GDM1 (cell line): ENCODE data around the gene GARNL3.

Source experiments
- DNase-seq: peaks from one replicate; lab custom pipeline; 2025; lab: John Stamatoyannopoulos, UW

Gene GARNL3

DNA sequence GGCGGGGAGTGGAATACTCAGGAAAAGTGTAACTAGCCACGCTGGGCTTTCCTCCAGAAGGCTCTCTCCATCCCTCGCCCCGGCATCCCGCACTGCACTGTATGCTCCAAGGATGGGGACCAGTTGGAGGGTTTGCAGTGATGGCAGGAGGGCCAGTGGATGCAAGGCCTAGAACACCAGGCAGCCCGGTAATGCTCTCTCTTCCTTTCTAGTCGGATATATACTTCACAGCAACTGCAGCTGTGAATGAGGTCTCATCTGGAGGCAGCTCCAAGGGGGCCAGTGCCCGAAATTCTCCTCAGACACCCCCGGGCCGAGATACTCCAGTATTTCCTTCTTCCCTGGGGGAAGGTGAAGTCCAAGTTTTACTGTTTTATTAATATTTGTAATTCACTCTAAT, 122.4 kb downstream of the GARNL3 start:
- no peak for DNase-seq

DNA sequence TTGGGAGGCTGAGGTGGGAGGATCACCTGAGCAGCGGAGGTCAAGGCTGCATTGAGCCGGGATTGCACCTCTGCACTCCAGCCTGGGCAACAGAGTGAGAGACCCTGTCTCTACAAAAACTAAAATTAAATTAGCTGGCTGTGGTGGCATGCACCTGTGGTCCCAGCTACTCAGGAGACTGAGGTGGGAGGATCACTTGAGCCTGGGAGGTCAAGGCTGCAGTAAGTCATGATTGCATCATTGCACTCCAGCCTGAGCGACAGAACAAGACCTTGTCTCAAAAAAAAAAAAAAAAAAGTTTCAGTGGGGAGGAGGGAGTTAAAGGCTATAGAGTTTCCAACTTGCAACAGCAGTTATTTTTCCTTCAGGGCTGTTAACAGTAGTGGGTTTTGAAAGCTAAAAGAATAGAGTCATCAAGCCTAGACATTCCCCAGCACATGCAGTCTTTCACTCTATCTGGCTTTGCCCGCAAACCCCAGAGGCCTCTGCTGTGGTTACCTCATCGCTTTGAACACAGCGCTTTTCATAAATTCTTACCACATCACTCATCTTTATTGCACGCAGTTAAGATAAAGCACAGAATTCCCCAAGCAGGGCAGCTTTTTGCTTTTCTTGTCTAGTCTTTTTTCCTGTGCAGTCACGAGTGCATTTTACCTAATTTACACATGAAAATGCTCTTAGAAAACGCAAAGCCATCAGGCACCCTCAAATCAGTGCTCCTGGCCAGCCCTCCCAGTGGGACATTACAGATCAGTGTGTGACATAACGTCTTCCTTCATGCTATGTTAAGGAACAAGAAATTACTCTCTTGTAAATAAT, 123.7 kb downstream of the GARNL3 start:
- no peak for DNase-seq

DNA sequence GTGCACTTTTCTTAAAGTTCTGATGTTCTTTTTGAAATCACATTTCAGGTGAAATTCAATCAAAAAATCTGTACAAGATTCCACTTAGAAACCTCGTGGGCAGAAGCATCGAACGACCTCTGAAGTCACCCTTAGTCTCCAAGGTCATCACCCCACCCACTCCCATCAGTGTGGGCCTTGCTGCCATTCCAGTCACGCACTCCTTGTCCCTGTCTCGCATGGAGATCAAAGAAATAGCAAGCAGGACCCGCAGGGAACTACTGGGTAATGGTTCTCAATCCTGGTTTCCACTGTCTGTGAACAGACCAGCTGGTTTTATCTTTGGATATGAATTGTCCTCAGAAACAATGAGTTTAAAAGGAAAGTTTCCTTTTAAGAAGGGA, 124.3 kb downstream of the GARNL3 start:
- no peak for DNase-seq

DNA sequence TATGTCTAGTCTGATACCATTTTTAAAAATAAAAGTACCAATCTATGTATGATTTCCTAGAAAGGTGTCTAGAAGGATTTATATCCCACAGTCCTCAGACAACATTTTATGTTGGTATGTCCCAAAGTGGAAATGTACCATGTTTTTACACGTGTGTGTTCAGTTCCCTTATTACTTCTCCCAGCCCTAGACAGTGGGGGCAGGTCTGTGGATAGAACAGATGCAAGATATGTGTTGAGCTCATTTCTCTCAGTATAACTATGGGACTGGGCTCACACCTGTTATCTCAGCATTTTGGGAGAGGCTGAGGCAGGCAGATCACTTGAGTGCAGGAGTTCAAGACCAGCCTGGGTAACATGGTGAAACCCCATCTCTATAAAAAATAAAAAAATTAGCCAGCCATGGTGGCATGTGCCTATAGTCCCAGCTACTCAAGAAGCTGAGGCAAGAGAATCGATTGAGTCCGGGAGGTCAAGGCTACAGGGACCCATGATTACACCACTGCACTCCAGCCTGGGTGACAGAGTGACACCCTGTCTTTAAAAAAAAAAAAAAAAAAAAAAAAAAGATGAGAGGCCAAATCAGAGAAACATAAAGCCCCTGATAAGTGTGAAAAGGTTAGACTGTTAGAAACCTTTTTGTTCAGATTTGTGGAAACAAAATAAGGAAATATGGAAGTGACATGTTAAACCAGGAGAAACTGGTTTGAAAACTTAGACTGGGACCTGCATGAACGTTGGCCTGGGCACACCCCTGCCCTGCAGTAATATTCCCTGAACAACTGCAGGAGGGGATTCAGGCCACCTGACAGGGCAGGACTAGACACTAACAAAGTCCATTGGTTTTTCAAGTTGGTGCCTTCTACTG, 125.0 kb downstream of the GARNL3 start:
- DNase-seq, result no peak

DNA sequence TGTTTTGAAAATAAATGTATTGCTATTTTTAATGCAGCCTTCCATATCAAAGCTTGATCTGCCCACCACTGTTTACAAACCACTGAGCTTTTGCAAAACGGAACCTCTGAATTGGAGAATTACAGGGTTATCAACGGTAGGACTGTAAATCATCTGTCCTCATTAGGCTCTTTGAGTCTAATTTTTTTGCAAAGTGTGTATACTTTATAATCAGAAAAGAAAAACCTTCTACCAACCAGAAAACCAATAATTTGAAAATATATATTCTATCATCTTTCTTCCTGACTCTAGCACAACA, 125.6 kb downstream of the GARNL3 start:
- no peak for DNase-seq

DNA sequence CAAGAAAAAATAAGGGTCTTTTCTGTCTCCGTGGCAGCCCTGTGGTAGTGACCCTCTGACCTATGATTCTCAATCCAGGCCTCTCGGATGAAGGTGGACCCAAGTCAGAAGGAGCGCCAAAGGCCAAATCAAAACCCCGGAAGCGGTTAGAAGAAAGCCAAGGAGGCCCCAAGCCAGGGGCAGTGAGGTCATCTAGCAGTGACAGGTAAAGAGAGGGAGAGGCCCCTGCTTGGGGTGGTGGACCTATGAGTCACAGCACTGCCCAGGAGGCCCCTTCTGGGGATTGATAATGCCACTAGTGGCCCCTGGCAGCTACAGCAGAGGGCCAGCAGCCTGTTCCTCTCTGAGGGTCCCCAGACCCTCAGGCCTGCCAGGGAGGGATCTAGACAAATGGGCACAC, 126.0 kb downstream of the GARNL3 start:
- no peak for DNase-seq

DNA sequence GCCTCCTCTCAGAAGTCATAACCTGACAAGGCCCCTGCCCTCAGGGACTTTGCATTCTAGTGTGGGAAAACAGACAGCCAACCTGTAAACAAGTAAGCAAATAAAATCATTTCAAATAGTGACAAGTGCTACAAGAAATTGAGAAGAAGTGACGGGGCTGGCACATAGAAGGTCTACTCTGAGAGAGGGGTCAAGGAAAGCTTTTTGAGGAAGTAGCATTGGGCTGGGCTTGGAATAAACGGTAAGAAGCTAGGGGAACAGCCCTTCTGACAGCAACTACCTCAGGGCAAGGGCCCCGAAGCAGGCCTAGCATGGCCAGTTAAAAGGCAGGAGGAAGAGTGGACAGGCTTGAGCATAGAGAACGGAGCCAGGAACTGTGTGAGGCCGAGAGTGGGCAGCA, 127.6 kb downstream of the GARNL3 start:
- DNase-seq, result no peak

DNA sequence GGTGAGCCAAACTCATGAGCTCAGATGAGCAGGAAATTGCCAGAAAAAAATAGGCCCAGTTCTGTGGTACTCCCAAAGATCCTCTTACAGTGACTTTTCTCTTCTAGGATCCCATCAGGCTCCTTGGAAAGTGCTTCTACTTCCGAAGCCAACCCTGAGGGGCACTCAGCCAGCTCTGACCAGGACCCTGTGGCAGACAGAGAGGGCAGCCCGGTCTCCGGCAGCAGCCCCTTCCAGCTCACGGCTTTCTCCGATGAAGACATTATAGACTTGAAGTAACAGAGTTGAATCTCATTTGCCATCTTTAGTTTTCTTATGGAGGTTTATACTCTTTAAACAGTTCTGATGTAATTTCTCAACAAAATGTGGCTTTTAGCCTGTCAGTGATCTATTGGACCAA, 128.4 kb downstream of the GARNL3 start:
- DNase-seq, result no peak

DNA sequence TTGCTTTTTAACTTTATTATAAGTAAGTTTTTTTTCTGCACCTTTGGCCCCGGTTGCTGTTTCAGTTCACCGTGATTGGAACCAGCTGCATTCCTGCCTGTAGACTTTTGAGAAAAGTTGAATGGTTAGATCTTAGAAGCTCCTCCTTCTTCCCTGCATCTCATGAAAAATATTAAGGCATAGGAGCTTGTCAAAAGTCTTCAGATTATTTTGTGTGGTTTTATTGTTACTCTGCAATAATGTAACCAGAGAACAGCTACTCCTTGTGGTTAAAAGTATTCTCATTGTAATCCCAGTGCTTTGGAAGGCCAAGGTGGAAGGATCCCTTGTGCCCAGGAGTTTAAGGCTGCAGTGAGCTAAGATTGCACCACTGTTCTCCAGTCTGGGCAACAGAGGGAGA, 129.1 kb downstream of the GARNL3 start:
- no peak for DNase-seq

DNA sequence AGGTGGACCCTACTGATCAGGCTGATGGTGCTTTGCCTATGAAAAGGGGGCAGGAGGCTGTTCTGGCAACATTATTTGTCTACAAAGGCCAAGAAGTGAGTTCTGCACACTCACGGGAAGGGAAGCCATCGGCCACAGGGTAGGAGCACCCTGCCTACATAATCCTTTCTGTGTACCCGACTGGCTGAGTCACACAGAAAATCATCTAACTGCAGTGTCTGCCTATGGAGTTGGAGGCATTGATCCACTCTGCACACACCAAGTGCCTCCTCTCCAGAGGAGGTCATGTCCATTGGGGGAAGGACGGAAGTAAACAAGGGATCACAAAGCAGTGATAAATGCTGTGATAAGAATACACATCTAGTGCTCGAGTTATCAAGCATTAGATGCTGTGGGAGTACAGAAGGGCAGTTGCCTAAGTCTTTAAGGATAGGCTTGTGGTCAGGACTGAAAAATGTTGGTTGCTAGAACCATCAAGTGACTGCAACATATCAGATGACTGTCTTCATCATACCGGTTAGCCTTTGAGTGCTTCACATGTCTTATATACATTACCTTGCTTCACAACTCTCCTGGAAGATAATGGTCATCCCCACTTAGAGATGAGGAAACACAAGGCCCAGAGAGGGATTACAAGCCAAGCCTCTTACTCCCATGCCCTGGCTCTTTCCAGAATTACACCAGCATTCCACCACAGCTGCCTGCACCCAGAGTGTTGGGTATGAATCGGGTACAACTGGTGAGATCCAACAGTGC, 131.1 kb downstream of the GARNL3 start:
- no peak for DNase-seq

DNA sequence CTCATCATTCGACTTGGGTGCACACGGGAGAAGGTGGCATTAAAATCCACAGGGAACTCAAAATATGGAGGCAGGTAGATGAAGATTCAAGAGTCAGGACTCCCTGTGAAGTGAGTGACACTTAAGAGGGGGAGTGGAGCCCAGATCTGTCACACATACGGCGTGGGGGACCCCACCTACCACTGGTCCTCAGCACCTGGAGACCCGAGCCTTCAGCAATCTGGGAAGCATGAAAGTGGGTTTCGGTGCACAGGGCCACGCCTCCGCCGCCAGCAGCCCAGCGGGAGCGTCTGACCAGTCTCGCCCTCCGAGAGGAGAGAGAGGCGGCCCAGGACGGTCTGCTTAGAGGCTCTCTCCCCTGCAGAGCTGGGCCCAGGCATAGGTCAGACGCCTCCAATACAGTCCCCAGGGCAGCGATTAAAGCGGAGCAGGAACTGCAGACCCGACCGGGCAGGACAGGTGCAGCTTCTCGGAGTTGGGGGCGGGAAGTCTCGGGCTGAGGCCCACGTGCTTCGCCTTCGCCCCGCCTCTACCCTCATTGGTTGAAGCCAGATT, 131.8 kb downstream of the GARNL3 start:
- no peak for DNase-seq

DNA sequence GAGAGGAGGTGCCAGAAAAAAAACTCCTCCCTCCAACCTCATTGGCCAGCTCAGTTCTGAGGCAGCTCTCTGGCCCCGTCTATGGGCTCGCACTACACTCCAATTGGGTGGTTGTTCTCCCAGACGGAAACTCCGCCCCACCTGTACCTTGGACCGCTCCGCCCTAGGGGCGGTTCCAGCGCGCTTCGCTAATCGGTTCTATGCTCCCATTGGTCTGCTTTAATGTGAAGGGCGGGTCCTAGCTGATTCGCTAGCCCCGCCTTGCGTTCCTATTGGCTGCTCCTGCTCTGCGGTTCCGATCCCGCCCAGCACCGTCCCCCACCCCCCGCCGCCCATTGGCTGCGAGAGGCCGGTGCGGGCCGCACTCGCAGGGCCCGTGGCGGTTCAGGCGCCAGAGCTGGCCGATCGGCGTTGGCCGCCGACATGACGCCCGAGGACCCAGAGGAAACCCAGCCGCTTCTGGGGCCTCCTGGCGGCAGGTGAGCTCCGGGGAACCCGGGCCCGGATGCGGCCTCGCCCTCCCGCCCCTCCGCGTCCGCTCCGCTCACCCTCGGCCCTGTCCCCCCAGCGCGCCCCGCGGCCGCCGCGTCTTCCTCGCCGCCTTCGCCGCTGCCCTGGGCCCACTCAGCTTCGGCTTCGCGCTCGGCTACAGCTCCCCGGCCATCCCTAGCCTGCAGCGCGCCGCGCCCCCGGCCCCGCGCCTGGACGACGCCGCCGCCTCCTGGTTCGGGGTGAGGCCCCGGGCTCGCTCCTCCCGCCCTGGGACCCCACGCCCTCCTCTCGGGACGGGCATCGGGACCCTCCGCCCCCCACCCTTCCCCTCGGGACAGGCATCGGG, 132.5 kb downstream of the GARNL3 start, which contains the start of gene SLC2A8:
Gene SLC2A8, plus strand, starts transcription at position 362 of the 838 bp plus-strand sequence. Its CDS starts 62 bp downstream, at position 424.
- peak; percentile 99 for DNase-seq

DNA sequence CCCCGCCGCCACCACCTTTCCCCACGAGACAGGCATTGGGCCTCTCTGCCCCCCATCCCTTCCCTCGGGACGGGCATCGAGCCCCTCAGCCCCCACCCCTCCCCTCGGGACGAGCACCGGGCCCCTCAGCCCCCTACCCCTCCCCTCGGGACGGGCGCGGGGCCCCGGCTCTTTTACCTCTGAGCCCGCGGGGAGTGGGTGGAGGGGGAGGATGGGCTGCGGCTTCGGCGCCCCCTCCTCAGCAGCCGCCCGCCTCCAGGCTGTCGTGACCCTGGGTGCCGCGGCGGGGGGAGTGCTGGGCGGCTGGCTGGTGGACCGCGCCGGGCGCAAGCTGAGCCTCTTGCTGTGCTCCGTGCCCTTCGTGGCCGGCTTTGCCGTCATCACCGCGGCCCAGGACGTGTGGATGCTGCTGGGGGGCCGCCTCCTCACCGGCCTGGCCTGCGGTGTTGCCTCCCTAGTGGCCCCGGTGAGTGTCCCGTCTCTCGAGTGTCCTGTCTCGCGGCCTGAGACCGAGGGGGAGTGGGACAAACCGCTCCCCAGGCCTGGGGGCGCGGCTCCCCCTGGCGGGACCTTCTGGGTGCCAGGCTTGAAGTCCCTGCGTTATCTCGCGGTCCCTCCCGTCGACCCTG, 133.2 kb downstream of the GARNL3 start:
- DNase-seq, result peak; percentile 3

DNA sequence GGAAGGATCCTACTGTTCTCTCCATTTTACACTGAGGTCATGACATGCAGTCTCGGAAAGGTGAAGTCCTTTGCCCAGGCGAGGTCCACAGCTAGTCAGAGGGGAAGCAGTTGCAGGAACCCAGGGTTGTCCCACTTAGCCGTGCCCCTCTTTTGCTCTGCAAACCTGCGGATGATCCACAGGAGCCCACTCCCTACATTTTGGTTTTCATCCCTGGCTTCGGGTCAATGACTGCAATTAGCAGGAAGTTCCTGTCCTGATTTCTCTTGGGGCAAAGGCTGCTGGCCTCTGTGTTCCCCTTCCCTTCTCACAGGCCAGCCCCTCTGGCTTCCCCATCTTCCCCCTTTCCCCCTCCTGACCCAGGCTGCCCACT, 133.7 kb downstream of the GARNL3 start:
- no peak for DNase-seq

DNA sequence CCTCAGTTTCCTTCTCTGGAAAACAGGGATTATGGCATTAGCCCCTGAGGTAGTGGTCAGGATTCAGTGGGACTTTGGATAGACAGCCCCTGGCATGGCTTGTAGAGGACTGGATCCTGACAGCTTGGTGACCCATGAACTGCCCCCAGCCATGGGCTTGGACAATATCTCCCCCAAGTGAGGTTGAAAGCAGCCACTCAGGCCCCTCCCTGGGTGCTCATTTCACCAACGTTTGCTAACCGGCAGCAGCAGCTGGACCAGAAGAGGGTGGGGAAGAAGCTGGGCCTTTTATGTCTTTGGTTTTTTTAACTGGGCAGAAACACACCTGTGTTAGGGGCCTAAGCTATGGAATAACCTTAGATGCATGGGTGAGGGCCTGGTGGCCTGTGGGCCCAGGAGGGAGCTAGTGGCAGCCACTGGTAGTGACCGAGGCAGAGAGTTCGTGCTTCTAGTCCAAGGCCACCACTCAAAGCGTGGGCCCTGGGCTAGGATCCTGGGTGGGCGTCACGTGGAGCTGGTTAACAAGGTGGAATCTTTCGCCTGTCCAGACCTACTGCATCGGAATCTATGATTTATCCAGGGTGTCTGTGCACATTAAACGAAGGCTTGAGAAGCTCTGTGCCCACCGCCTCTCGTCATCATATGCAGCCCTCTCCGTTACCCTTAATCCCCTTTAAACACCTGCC, 134.3 kb downstream of the GARNL3 start:
- no peak for DNase-seq

DNA sequence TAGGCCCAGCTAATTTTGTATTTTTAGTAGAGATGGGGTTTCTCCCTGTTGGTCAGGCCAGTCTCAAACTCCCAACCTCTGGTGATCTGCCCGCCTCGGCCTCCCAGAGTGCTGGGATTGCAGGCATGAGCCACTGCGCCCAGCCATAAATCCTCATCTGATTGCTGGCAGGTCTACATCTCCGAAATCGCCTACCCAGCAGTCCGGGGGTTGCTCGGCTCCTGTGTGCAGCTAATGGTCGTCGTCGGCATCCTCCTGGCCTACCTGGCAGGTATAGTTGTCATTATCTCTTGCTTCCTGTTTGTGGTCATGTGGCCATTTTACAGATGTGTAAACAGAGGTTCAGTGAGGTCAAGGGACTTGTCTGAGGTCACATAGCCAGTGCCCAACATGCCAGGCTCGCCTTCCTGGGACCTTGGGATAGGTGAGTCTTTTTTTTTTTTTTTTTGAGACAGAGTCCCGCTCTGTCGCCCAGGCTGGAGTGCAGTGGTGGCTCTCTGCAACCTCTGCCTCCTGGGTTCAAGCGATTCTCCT, 135.2 kb downstream of the GARNL3 start:
- no peak for DNase-seq

DNA sequence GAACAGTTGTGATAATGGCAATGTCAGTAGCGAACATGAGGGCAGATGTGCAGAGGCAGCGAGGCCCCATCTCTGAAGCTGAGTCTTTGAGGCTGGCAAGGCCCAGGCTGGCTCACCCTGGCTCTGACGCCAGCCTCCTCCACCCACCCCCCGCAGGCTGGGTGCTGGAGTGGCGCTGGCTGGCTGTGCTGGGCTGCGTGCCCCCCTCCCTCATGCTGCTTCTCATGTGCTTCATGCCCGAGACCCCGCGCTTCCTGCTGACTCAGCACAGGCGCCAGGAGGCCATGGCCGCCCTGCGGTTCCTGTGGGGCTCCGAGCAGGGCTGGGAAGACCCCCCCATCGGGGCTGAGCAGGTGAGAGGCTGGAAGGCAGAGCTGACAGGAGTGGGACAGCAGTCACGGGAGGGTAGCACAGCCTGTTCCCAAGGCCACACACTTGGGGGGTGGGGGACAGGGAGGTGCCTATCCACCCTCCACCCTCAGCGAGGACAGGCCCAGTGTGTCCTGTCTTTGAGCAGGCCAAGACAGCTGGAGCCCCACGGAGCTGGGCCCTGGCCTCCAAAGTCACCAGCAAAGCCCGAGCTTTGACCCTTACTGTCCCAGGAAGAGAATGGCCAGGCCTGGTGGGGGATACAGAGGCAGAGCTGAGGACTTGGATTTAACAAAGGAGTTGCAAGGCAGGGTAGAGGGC, 138.0 kb downstream of the GARNL3 start:
- DNase-seq, result no peak

DNA sequence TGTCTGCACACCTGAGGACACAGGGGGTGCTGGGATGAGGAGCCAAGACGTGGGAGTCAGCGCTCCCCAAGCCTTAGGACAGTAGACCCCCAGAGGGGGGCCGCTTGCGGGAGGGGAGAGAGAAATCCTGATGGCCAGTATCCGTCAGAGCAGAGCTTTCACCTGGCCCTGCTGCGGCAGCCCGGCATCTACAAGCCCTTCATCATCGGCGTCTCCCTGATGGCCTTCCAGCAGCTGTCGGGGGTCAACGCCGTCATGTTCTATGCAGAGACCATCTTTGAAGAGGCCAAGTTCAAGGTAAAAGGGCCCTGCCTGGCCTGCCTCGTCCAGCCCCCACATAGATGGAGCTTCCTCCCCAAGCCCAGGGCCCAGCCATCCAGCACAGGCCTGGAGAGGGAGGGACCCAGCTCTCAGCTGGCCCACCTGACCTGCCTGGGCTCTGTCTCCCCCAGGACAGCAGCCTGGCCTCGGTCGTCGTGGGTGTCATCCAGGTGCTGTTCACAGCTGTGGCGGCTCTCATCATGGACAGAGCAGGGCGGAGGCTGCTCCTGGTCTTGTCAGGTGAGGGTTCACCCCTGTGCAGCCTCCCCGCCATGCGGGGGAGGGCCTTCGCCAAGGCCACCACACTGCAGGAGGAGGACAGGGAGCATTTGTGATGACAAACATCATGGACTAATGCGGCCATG, 139.1 kb downstream of the GARNL3 start:
- no peak for DNase-seq

DNA sequence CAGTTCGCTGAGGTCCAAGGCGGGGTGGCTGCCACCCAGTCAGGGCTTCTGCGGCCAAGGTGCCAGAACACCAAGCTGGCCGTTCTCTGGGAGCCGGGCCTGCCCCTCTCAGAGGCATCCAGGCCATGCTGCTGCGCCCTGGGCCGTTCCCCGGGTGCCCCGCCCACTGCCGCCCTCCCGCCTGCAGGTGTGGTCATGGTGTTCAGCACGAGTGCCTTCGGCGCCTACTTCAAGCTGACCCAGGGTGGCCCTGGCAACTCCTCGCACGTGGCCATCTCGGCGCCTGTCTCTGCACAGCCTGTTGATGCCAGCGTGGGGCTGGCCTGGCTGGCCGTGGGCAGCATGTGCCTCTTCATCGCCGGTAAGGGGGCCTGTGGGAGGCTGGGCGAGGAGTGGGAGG, 140.1 kb downstream of the GARNL3 start:
- no peak for DNase-seq
